ENCODE results near the gene SNPH.

GRCh38 chr20:1252416-1252815 lies 13.7 kb upstream of the SNPH start:
- no peak for TF ChIP-seq CTCF (IDR thresholded peaks at IDR 0.05)
- no peak for TF ChIP-seq POLR2A (IDR thresholded peaks at IDR 0.05)
